Lung (tissue), 12 donors: ENCODE measurements around the gene ADGRG6. TPM values are rescaled to one million over a fixed set of nuclear protein-coding genes. Genes with fewer than 3 reads are reported as not detected.

Experiments
- ATAC-seq: fragments of 200-7000 bp; cut with Tn5 transposase; one replicate; pipeline ENCODE4 v1.9.1; 2020; ENCODE audit warnings: moderate number of reproducible peaks; ENCODE audit not compliant: insufficient read depth, low FRiP score
- DNase-seq, 3 donors: peaks; one replicate each; pipeline ENCODE4 v3.0.0-alpha.2; 2013 to 2017
- H3K27ac ChIP-seq, 2 donors: one replicate each; pipeline ENCODE4 v1.5.1; 2013; ENCODE audit warnings: mild to moderate bottlenecking in 2 of 2, moderate library complexity in 2 of 2, control low read depth in 1 of 2, inconsistent platforms in 1 of 2, low read depth in 1 of 2, low read length in 1 of 2
- H3K27me3 ChIP-seq, 3 donors: one replicate each; pipeline ENCODE4 v1.5.1; 2013; ENCODE audit warnings: low read length in 2 of 3; ENCODE audit not compliant: control insufficient read depth in 3 of 3, insufficient read depth in 3 of 3
- H3K36me3 ChIP-seq, 4 donors: one replicate each; pipeline ENCODE4 v1.5.1; 2013; ENCODE audit warnings: low read length in 4 of 4, mild to moderate bottlenecking in 1 of 4, moderate library complexity in 1 of 4; ENCODE audit not compliant: control insufficient read depth in 4 of 4, insufficient read depth in 4 of 4
- H3K4me1 ChIP-seq, 5 donors: one replicate each; pipeline ENCODE4 v1.5.1; 2013; ENCODE audit warnings: low read length in 5 of 5, mild to moderate bottlenecking in 2 of 5, moderate library complexity in 1 of 5; ENCODE audit not compliant: control insufficient read depth in 5 of 5, insufficient read depth in 5 of 5
- H3K4me3 ChIP-seq: one replicate; pipeline ENCODE4 v1.5.1; 2013; ENCODE audit warnings: mild to moderate bottlenecking, control low read depth, moderate library complexity
- H3K9ac ChIP-seq, 2 donors: one replicate each; pipeline ENCODE4 v1.5.1; 2013; ENCODE audit warnings: low read length in 2 of 2, control low read depth in 1 of 2; ENCODE audit not compliant: insufficient read depth in 1 of 2
- H3K9me3 ChIP-seq, 4 donors: one replicate each; pipeline ENCODE4 v1.5.1; 2013; ENCODE audit warnings: low read length in 3 of 4, mild to moderate bottlenecking in 1 of 4, moderate library complexity in 1 of 4; ENCODE audit not compliant: control insufficient read depth in 4 of 4, insufficient read depth in 3 of 4
- WGBS, 2 donors: extraction: QIAGEN DNeasy Blood & Tissue Kit; methylation state at CpG; one replicate each; pipeline ENCODE4 v1.1.7; 2013; 5-methylcytosine and 5-hydroxymethylcytosine counted together
- polyA plus RNA-seq, 2 donors: library from polyadenylated mRNA; stranded (reverse); fragments of 200-250 nt; gene quantifications; one replicate each; pipeline ENCODE4 v1.2.1, GENCODE V29; 2013
- total RNA-seq, 2 donors: library from RNA; depleted of rRNA in 1 of 2; stranded (reverse); fragments of >200 nt in 1 of 2; gene quantifications; one replicate each; pipeline ENCODE4 v1.2.1, GENCODE V29; 2014 to 2021
- TF ChIP-seq, protein P1 (sequence below): IDR thresholded peaks from 2 replicates; pipeline ENCODE4 v1.5.1; 2012; ENCODE audit warnings: mild to moderate bottlenecking; ENCODE audit errors: control extremely low read depth, extremely low read depth
- donor health status: control.
- donor health status: control.
- donor health status: Bipolar disorder and iron deficiency.
- donor health status: healthy.
- donor health status: DM: yes; HTN: yes; CAD: no.

ADGRG6 gene
- total and polyA plus RNA-seq, 4 donors = 6.4 to 177 (median 12.9) TPM

DNA sequence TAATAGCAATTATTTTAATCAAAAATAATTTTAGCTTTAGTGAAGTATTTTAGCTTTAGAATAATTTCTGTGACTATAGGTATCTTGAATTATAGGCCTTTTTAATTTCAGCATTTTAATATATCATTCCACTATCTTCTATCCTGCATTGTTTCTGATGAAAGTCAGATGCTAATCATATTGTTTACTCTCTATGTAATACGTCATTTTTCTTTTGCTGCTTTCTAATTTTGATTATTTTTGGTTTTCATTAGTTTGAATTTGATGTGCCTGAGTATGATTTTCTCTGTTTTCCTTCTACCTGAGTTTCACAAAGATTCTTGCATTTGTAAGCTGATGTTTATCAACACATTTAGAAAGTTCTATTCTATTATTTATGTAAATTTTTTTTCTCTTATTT is 17.4 kb upstream of the ADGRG6 start:
- no peak overlapping the region for H3K4me3 ChIP-seq
- no peak overlapping the region for H3K9ac ChIP-seq
- peaks cover 0 to 5% (median 0%) of the 10 kb centered on the region in 4 donors for H3K9me3 ChIP-seq
- no peaks in the 10 kb centered on the region for H3K36me3 ChIP-seq
- no peaks in the 10 kb centered on the region for H3K27me3 ChIP-seq
- no peak overlapping the region for H3K27ac ChIP-seq
- ATAC-seq (no peak), DNase-seq (no peak)
- TF ChIP-seq, protein P1, sequence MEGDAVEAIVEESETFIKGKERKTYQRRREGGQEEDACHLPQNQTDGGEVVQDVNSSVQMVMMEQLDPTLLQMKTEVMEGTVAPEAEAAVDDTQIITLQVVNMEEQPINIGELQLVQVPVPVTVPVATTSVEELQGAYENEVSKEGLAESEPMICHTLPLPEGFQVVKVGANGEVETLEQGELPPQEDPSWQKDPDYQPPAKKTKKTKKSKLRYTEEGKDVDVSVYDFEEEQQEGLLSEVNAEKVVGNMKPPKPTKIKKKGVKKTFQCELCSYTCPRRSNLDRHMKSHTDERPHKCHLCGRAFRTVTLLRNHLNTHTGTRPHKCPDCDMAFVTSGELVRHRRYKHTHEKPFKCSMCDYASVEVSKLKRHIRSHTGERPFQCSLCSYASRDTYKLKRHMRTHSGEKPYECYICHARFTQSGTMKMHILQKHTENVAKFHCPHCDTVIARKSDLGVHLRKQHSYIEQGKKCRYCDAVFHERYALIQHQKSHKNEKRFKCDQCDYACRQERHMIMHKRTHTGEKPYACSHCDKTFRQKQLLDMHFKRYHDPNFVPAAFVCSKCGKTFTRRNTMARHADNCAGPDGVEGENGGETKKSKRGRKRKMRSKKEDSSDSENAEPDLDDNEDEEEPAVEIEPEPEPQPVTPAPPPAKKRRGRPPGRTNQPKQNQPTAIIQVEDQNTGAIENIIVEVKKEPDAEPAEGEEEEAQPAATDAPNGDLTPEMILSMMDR = no peak
- 84 to 91% methylated on average over 1 of the region's 1 CpG for WGBS, 2 donors
- no peaks in the 10 kb centered on the region for H3K4me1 ChIP-seq

DNA sequence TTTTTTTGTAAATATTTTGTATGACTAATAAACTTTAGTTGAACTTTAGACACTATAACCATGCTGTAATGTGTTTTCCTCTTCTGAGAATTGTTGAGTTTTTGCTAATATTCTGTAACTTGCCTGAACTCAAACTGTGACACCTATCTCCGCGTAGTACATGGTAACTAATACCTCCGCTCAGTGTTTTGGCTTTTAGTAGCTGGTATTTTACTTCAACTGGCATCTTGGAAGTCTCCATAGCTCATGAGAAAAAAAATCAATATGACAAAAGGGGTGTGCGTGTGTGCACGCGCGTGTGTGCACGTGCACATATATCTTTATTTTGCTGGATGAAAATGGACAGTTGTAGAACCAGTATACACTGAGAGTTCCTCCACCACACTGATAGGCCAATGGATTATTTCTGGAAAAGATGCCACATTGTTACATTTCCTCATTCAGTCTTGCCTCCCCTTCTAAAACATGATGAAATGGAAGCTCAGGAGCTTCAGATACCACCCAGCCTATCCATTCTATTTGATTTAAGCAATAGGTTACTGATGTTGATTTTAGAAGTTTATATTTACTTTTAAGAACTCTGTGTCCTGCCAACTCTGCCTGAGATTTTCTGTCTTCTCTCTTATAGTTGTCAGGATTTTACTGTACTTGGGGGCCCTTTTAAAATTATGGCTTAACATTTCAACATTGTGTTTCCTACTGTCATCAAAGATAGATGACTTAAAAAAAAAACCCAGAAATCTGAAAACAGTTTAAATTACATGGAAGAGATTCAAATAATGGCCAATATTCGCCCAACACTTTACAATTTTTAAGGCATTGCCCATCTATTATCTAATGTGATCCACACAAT is 16.3 kb upstream of the ADGRG6 start:
- TF ChIP-seq, protein P1 = no peak
- H3K27ac ChIP-seq = no peak overlapping the region
- H3K4me3 ChIP-seq = no peak overlapping the region
- ATAC-seq (no peak), DNase-seq (no peak)
- peaks cover 0 to 5% (median 0%) of the 10 kb centered on the region in 4 donors for H3K9me3 ChIP-seq
- H3K27me3 ChIP-seq = no peaks in the 10 kb centered on the region
- WGBS, 2 donors = 97% methylated on average over 9 of the region's 9 CpGs
- no peak overlapping the region for H3K9ac ChIP-seq
- no peaks in the 10 kb centered on the region for H3K36me3 ChIP-seq
- no peaks in the 10 kb centered on the region for H3K4me1 ChIP-seq

DNA sequence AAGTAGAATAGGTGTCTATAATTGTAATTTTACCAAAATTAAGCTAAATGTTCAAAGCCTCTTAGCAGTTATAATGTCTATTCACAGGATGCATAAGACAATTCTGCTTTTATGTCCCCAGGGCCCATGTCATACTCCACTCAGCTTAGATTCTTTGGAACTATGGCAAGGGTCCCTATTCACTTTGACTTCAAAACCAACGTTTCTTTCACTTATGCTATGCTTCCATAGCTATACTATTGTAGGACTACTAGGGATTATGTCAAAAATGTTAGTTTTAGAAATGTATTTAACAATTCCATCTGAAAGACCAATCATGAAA is 15.8 kb upstream of the ADGRG6 start:
- no peak for ATAC-seq
- TF ChIP-seq, protein P1 = no peak

More for the DNA sequence above, 15.8 kb upstream of the ADGRG6 start:
- no peak for DNase-seq
- peaks cover 0 to 3% (median 0%) of the 10 kb centered on the region in 5 donors for H3K4me1 ChIP-seq
- H3K9ac ChIP-seq = no peak overlapping the region
- no peak overlapping the region for H3K4me3 ChIP-seq
- H3K36me3 ChIP-seq = no peaks in the 10 kb centered on the region
- H3K9me3 ChIP-seq = peaks cover 0 to under 1% (median 0%) of the 10 kb centered on the region in 4 donors
- no peak overlapping the region for H3K27ac ChIP-seq
- H3K27me3 ChIP-seq = no peaks in the 10 kb centered on the region
- WGBS, 2 donors = 71 to 88% methylated on average over 1 of the region's 1 CpG
